Duodenal mucosa (tissue), 2 donors: ENCODE measurements around the gene SEBOX.

Experiments used
- H3K27ac ChIP-seq: one replicate; pipeline ENCODE4 v1.7.0; 2013; ENCODE audit warnings: low read depth, low read length
- H3K27me3 ChIP-seq, 2 donors: one replicate each; pipeline ENCODE4 v1.7.0; 2013; ENCODE audit warnings: low read length in 2 of 2, control low read depth in 1 of 2; ENCODE audit not compliant: insufficient read depth in 2 of 2, control insufficient read depth in 1 of 2
- H3K36me3 ChIP-seq, 2 donors: one replicate each; pipeline ENCODE4 v1.7.0; 2013; ENCODE audit warnings: low read length in 2 of 2, control low read depth in 1 of 2; ENCODE audit not compliant: insufficient read depth in 2 of 2, control insufficient read depth in 1 of 2
- H3K4me1 ChIP-seq, 2 donors: one replicate each; pipeline ENCODE4 v1.7.0; 2013; ENCODE audit warnings: low read length in 2 of 2, control low read depth in 1 of 2; ENCODE audit not compliant: insufficient read depth in 2 of 2, control insufficient read depth in 1 of 2
- H3K4me3 ChIP-seq, 2 donors: one replicate each; pipeline ENCODE4 v1.7.0; 2013; ENCODE audit warnings: low read length in 2 of 2, low read depth in 1 of 2
- H3K9ac ChIP-seq, 2 donors: one replicate each; pipeline ENCODE4 v1.7.0; 2013; ENCODE audit warnings: low read length in 2 of 2, low read depth in 1 of 2
- H3K9me3 ChIP-seq, 2 donors: one replicate each; pipeline ENCODE4 v1.7.0; 2013; ENCODE audit warnings: low read length in 2 of 2, control low read depth in 1 of 2; ENCODE audit not compliant: control insufficient read depth in 1 of 2

SEBOX gene

DNA sequence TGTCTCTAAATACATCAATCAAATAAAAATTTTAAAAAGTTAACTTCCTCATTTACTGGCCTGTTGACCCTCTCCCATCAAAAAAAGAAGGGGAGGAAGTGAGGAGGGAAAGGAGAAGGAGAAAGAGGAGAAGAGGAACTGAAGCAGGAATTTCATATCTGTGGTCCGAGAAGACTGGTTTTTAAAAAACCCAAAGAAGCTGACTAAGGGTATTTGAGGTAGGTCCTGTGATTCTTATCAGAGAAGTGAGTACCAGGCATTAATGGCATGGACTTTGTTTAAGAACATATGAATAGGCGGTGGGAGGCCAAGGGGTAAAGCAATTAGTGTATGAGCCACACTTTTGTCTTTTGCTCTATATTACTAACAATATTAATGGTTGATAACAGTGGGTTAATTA is 39.0 kb upstream of the SEBOX start:
- Histone ChIP-seq H3K9me3 (no peaks in the 10 kb centered on the region), H3K4me1 (peaks cover 37 to 39% of the 10 kb centered on the region in 2 donors), H3K36me3 (peaks cover 4 to 21% of the 10 kb centered on the region in 2 donors), H3K9ac (no peak overlapping the region), H3K27me3 (peaks cover 0 to 15% of the 10 kb centered on the region in 2 donors), H3K27ac (no peak overlapping the region), H3K4me3 (peak overlapping the region; percentile 73 to 77)

DNA sequence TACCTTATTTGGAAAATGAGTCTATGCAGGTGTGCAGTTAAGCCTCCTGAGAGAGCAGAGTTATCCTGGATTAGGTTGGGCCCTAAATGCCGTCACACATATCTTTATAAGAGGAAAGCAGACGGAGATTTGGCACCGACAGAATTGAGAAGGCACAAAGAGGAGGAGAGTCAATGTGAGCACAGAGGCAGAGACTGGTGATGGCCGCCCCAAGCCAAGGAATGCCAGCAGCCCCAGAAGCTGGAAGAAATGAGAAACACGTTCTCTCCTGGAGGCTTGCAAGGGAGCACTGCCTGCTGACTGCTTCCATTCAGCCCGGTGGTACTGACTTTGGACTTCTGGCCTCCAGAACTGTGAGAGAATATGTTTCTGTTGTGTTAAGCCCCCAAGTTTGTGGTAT is 37.8 kb upstream of the SEBOX start:
- Histone ChIP-seq H3K9me3 (no peaks in the 10 kb centered on the region), H3K27me3 (peaks cover 0 to 15% of the 10 kb centered on the region in 2 donors), H3K9ac (no peak overlapping the region), H3K27ac (no peak overlapping the region), H3K4me3 (no peak overlapping the region), H3K36me3 (peaks cover 10 to 29% of the 10 kb centered on the region in 2 donors), H3K4me1 (peaks cover 37 to 40% of the 10 kb centered on the region in 2 donors)

DNA sequence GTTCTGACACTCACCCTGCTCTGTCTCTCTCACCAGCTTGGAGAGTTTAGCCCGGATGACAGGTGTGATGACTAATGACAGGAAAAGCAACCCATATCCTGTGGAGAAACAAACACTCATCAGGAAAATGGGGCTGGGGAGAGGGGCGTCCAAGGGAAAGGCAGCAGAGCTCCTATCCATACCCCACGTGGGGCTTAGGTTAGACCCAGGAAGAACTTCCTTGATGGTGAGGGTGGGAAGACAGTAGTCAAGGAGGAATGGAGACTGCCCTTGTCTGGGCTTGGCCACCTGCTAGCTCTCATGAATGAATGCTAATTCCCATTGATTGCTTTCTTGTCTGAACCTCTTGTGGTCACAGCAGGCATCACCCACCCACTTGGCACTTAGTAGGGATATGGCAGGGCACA is 37.2 kb upstream of the SEBOX start:
- peaks cover 10 to 32% of the 10 kb centered on the region in 2 donors for H3K36me3 ChIP-seq
- H3K4me1 ChIP-seq: peaks cover 34 to 35% of the 10 kb centered on the region in 2 donors
- H3K9ac ChIP-seq: no peak overlapping the region
- peaks cover 0 to 15% of the 10 kb centered on the region in 2 donors for H3K27me3 ChIP-seq
- H3K27ac ChIP-seq: no peak overlapping the region
- H3K9me3 ChIP-seq: no peaks in the 10 kb centered on the region
- no peak overlapping the region for H3K4me3 ChIP-seq

DNA sequence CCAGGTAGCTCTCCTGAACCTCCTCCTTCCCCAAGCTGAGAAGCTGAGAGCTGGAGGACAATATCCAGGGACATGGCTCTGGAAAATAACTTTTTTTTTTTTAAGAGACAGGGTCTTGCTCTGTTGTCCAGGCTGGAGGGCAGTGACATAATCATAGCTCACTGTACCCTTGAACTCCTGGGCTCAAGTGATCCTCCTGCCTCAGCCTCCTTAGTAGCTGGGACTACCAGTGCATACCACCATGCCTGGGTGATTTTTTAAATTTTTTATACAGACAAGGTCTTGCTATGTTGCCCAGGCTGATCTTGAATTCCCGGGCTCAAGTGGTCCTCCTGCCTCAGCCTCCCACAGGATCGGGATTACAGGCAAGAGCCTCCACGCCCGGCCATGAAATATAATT is 34.8 kb upstream of the SEBOX start:
- no peak overlapping the region for H3K27ac ChIP-seq
- no peak overlapping the region for H3K9ac ChIP-seq
- no peaks in the 10 kb centered on the region for H3K9me3 ChIP-seq
- H3K4me3 ChIP-seq: no peak overlapping the region
- peaks cover 0 to under 1% of the 10 kb centered on the region in 2 donors for H3K27me3 ChIP-seq
- peaks cover 14 to 20% of the 10 kb centered on the region in 2 donors for H3K4me1 ChIP-seq
- peaks cover 18 to 46% of the 10 kb centered on the region in 2 donors for H3K36me3 ChIP-seq

DNA sequence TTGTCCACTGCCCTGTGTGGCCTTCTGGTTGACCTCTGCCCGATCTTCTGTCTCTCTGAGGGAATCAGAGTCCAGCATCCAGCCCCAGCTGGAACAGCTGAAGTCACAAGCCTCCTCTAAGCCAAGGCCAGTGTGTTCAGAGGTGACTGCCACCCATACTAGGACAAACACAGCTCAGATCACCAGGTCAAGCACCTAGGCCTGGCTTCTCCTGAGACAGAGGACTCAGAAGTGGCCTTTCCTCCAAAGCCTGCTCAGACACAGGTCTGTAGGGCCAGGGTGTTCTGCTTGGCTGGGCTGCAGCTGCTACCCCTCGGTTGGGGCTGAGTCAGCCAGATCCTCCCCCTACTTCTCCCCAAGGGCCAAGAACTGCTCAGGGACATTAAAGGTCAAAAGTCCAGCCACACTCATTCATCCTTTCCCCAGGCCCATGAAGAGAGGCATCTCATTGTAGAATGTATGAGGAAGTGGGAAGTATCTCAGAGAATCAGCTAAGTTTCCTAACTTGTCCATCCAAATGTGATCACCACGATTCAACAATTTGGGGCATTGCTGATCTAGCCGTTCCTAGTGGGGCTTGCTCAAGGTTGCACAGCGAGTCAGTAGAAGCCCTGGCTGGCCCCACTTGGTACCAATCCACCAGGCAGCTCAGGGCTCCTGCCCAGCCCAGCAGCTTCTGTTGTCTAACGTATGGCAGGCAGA is 33.4 kb upstream of the SEBOX start:
- peaks cover 18 to 46% of the 10 kb centered on the region in 2 donors for H3K36me3 ChIP-seq
- no peak overlapping the region for H3K27ac ChIP-seq
- H3K4me1 ChIP-seq: peaks cover 7 to 12% of the 10 kb centered on the region in 2 donors

DNA sequence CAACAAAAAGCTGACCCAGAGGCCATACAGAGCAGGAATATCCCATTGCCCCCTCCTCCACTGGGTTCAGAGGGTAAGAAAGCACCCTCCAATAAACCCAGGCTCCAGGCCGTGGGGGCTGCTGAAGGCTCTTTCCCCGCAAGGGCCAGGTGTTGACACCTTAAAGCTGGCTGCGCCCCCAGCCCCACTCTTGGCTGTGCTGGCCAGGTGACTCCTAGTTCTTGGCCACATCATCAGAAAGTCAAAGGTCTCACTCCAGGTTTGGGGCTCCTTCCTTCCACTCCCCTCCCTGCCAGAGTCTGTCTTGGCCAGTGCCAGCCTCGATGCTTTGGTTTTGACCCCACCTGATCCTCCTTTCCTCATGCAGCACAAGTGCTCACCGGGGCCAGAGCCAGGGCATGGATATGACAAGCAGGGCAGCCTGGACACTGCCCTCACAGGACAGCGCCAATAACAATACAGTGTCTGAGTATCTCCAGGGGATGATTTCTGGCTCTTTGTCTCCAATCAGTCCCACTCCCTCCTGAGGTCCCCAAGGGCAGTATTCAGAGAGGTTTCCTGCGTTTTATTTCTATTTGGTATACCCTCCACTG is 32.8 kb upstream of the SEBOX start:
- H3K27ac ChIP-seq: no peak overlapping the region
- H3K27me3 ChIP-seq: no peaks in the 10 kb centered on the region
- H3K4me1 ChIP-seq: peaks cover 7 to 12% of the 10 kb centered on the region in 2 donors
- no peak overlapping the region for H3K4me3 ChIP-seq
- no peaks in the 10 kb centered on the region for H3K9me3 ChIP-seq
- peak overlapping the region in 1 of 2 donors; percentile 5 for H3K9ac ChIP-seq
- peaks cover 18 to 51% of the 10 kb centered on the region in 2 donors for H3K36me3 ChIP-seq

More for the DNA sequence above, 33.4 kb upstream of the SEBOX start:
- no peaks in the 10 kb centered on the region for H3K9me3 ChIP-seq
- peak overlapping the region in 1 of 2 donors; percentile 5 for H3K9ac ChIP-seq
- H3K4me3 ChIP-seq: no peak overlapping the region
- no peaks in the 10 kb centered on the region for H3K27me3 ChIP-seq

DNA sequence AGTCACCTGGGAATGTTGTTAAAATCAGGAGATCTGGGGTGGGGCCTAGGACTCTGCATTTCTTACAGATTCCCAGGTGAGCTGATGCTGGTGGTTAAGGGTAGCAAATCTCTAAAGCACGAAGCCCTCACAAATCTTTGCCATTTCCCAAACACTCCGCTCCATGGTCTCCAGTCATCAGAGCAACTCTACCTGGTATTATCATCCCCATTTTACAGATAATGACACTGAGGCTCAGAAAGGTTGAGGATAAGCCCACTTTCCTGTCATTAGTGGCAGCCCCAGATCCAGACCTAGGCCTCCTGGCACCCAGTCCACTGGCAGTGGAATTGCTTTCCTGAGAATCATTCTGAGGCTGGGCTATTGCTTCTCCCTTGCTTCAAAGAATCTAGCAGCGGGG is 32.3 kb upstream of the SEBOX start:
- H3K4me3 ChIP-seq: no peak overlapping the region
- no peak overlapping the region for H3K9ac ChIP-seq
- H3K9me3 ChIP-seq: no peaks in the 10 kb centered on the region
- H3K4me1 ChIP-seq: peaks cover 5 to 12% of the 10 kb centered on the region in 2 donors
- H3K36me3 ChIP-seq: peaks cover 18 to 49% of the 10 kb centered on the region in 2 donors
- no peaks in the 10 kb centered on the region for H3K27me3 ChIP-seq
- no peak overlapping the region for H3K27ac ChIP-seq

DNA sequence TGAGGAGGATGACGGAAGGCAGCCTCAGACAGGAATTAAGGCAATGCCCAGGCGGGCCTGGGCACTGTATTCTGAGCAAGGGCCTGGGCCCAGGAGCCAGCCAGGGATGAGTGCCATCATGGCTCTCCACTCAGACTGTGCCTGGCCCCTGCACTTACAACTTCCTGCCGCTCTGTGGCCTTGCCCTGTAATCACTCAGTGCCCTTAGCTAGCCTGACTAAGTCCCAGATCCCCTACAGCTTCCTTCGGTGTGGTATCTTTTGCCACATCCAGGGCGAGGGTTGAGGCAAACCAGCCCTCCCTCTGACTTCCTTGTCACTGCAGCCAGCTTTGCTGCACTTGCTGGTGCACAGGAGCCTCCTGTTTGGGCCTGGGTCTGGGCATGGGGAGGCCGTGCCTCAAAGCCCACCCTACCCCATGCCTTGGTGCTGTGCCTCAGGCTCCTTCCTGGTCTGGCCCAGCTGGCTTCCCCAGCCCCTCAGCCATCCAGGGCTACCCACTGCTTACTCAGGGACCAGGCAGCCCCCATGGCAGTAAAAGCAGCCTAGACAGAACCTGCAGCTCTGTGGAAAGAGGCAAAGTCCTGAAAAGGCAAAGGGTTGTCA is 31.7 kb upstream of the SEBOX start:
- Histone ChIP-seq H3K9me3 (no peaks in the 10 kb centered on the region), H3K9ac (no peak overlapping the region), H3K27me3 (no peaks in the 10 kb centered on the region), H3K36me3 (peaks cover 18 to 43% of the 10 kb centered on the region in 2 donors), H3K4me3 (no peak overlapping the region), H3K4me1 (peaks cover 0 to 12% of the 10 kb centered on the region in 2 donors), H3K27ac (no peak overlapping the region)

DNA sequence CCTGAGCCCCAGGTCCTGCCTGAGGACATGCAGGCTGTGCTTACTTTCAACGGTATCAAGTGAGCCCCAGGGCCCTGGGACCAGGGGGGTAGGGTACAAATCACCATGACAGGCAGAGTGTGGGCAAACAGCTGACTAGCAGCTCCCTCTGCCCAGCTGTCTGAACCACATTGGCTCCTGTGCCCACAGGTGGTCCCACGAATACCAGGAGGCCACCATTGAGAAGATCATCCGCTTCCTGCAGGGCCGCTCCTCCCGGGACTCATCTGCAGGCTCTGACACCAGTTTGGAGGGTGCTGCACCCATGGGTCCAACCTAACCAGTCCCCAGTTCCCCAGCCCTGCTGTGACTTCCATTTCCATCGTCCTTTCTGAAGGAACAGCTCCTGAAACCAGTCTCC is 31.0 kb upstream of the SEBOX start:
- Histone ChIP-seq H3K4me3 (no peak overlapping the region), H3K36me3 (peaks cover 18 to 47% of the 10 kb centered on the region in 2 donors), H3K4me1 (peaks cover 0 to 12% of the 10 kb centered on the region in 2 donors), H3K27ac (no peak overlapping the region), H3K27me3 (no peaks in the 10 kb centered on the region), H3K9me3 (no peaks in the 10 kb centered on the region), H3K9ac (no peak overlapping the region)

DNA sequence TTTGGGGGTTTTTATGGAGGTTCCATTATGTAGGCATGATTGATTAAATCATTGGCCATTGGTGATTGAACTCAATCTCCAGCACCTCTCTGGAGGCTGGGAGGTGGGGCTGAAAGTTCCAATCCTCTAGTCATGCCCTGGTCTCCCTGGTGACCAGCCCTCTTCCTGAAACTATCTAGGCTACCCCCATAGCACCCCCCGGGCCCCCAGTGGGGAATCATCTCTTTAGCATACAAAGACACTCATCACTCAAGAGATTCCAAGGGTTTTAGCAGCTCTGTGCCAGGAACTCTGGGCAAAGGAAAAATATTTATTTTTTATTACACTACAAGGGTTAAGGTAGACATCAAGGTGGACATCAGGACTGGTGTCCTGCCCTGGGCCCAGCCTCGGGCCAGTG is 30.4 kb upstream of the SEBOX start:
- no peaks in the 10 kb centered on the region for H3K9me3 ChIP-seq
- H3K36me3 ChIP-seq: peaks cover 18 to 48% of the 10 kb centered on the region in 2 donors
- H3K4me1 ChIP-seq: peaks cover 0 to 12% of the 10 kb centered on the region in 2 donors
- no peak overlapping the region for H3K9ac ChIP-seq
- no peak overlapping the region for H3K4me3 ChIP-seq
- H3K27ac ChIP-seq: no peak overlapping the region
- no peaks in the 10 kb centered on the region for H3K27me3 ChIP-seq
